ENCODE data around the gene SNX5. TPM values are rescaled to one million over a fixed set of nuclear protein-coding genes. Genes with fewer than 3 reads are reported as not detected.

SNX5 gene
- total RNA-seq, 1 experiment from 2014 or later = 159 TPM

GRCh38 chr20:17921774-17922173, 46.8 kb downstream of the SNX5 start:
- POLR2A ChIA-PET = no interaction called here
- Histone ChIP-seq H3K4me1 (ENCODE audit: control insufficient read depth in 1 of 2, insufficient read depth in 2 of 2, low read length in 2 of 2) (peaks cover 0 to 3% of the 10 kb centered on the region in 2 experiments; a peak in 1 of 4 replicates), H3K4me2 (ENCODE audit: low read length) (no peak overlapping the region), H3K27me3 (ENCODE audit: insufficient read depth, low read length) (no peaks in the 10 kb centered on the region), H3K79me2 (ENCODE audit: insufficient read depth, low read length) (no peaks in the 10 kb centered on the region), H3K9me3 (ENCODE audit: control insufficient read depth in 1 of 2, insufficient read depth in 1 of 2, low read depth in 1 of 2, low read length in 2 of 2) (no peaks in the 10 kb centered on the region), H4K20me1 (ENCODE audit: insufficient read depth) (no peaks in the 10 kb centered on the region), H2AFZ (ENCODE audit: low read depth, low read length, poor library complexity, severe bottlenecking) (no peak overlapping the region), H3K27ac (ENCODE audit: low read depth, low read length) (no peak overlapping the region), H3K9me2 (ENCODE audit: insufficient read depth) (no peaks in the 10 kb centered on the region), H3K4me3 (replicated peaks in 1 of 2; ENCODE audit: low read depth in 1 of 2, low read length in 2 of 2) (no peak overlapping the region), H3K9ac (ENCODE audit: low read length) (no peak overlapping the region), H3K36me3 (ENCODE audit: control insufficient read depth in 1 of 2, insufficient read depth in 2 of 2, low read length in 2 of 2) (no peaks in the 10 kb centered on the region)
- intact Hi-C loops (cut with micrococcal nuclease) = no loop called here
- ATAC-seq = 0 out of 2 replicates have a peak, but pooled peaks have one; percentile 38
- DNase-seq (ENCODE audit: low read depth, low spot score) = no peak
- RAD21 ChIA-PET (ENCODE audit: low non-redundant PET in 1 of 2, low total read pairs in 2 of 2, uncharacterized antibody in 2 of 2, unreplicated experiment in 2 of 2) = no interaction called here
- BruUV-seq (replicated peaks) = no TSS peak
- TF ChIP-seq ATF3 (IDR thresholded peaks at IDR 0.05) (no peak), FOSL1 (IDR thresholded peaks at IDR 0.05; ENCODE audit: low read depth) (no peak), ZFX (IDR thresholded peaks at IDR 0.05) (no peak), POLR2A (IDR thresholded peaks at IDR 0.05; ENCODE audit: borderline replicate concordance, extremely low read depth, insufficient read depth, insufficient read length) (no peak), ELF1 (IDR thresholded peaks at IDR 0.05; ENCODE audit: borderline replicate concordance, low read depth) (no peak), RAD21 (IDR thresholded peaks at IDR 0.05; ENCODE audit: low read depth) (no peak), CBX3 (IDR thresholded peaks at IDR 0.05; ENCODE audit: low read depth) (no peak)
- CTCF ChIA-PET = no interaction called here

GRCh38 chr20:17919149-17919548, 49.4 kb downstream of the SNX5 start:
- Histone ChIP-seq H3K4me3 (replicated peaks in 1 of 2; ENCODE audit: low read depth in 1 of 2, low read length in 2 of 2) (no peak overlapping the region), H3K79me2 (ENCODE audit: insufficient read depth, low read length) (no peaks in the 10 kb centered on the region), H3K36me3 (ENCODE audit: control insufficient read depth in 1 of 2, insufficient read depth in 2 of 2, low read length in 2 of 2) (no peaks in the 10 kb centered on the region), H3K27me3 (ENCODE audit: insufficient read depth, low read length) (no peaks in the 10 kb centered on the region), H3K4me1 (ENCODE audit: control insufficient read depth in 1 of 2, insufficient read depth in 2 of 2, low read length in 2 of 2) (no peaks in the 10 kb centered on the region), H3K9me3 (ENCODE audit: control insufficient read depth in 1 of 2, insufficient read depth in 1 of 2, low read depth in 1 of 2, low read length in 2 of 2) (no peaks in the 10 kb centered on the region), H4K20me1 (ENCODE audit: insufficient read depth) (no peaks in the 10 kb centered on the region), H3K9me2 (ENCODE audit: insufficient read depth) (no peaks in the 10 kb centered on the region), H3K27ac (ENCODE audit: low read depth, low read length) (no peak overlapping the region), H3K9ac (ENCODE audit: low read length) (no peak overlapping the region), H3K4me2 (ENCODE audit: low read length) (no peak overlapping the region), H2AFZ (ENCODE audit: low read depth, low read length, poor library complexity, severe bottlenecking) (no peak overlapping the region)
- intact Hi-C loops (cut with micrococcal nuclease) = no loop called here
- ChIA-PET POLR2A (no interaction called here), RAD21 (ENCODE audit: low non-redundant PET in 1 of 2, low total read pairs in 2 of 2, uncharacterized antibody in 2 of 2, unreplicated experiment in 2 of 2) (no interaction called here), CTCF (no interaction called here)
- TF ChIP-seq CBX3 (IDR thresholded peaks at IDR 0.05; ENCODE audit: low read depth) = no peak
- TF ChIP-seq JUND (IDR thresholded peaks at IDR 0.05) = no peak
- no peak for TF ChIP-seq ATF3 (IDR thresholded peaks at IDR 0.05)
- no peak for TF ChIP-seq REST (IDR thresholded peaks at IDR 0.05; ENCODE audit: low read depth)
- no peak for TF ChIP-seq ZFX (IDR thresholded peaks at IDR 0.05)
- no peak for TF ChIP-seq MAX (IDR thresholded peaks at IDR 0.05)
- TF ChIP-seq TCF7L2 (IDR thresholded peaks at IDR 0.05; ENCODE audit: borderline replicate concordance, extremely low read depth, insufficient read depth, insufficient read length) = no peak
- TF ChIP-seq POLR2A (IDR thresholded peaks at IDR 0.05; ENCODE audit: borderline replicate concordance, extremely low read depth, insufficient read depth, insufficient read length) = no peak
- TF ChIP-seq SP1 (IDR thresholded peaks at IDR 0.05; ENCODE audit: low read depth) = no peak
- TF ChIP-seq SIN3A (IDR thresholded peaks at IDR 0.05; ENCODE audit: low read depth) = no peak
- no peak for TF ChIP-seq YY1 (IDR thresholded peaks at IDR 0.05; ENCODE audit: extremely low read depth, insufficient replicate concordance, low read depth, low read length)
- no peak for TF ChIP-seq EZH2 (IDR thresholded peaks at IDR 0.05)
- no peak for TF ChIP-seq ELF1 (IDR thresholded peaks at IDR 0.05; ENCODE audit: borderline replicate concordance, low read depth)
- no peak for TF ChIP-seq RAD21 (IDR thresholded peaks at IDR 0.05; ENCODE audit: low read depth)
- no TSS peak for BruUV-seq (replicated peaks)
- ATAC-seq = no peak
- no peak for DNase-seq (ENCODE audit: low read depth, low spot score)

Measured in HCT116 (cell line).